GM12873 (cell line): ENCODE data around the gene CACNA1C.

Experiments used
- TF ChIP-seq, protein P1 (sequence below): IDR thresholded peaks from 2 replicates; pipeline ENCODE4 v1.5.1; 2012; ENCODE audit warnings: low read depth, mild to moderate bottlenecking, moderate library complexity, low read length, control low read depth; ENCODE audit not compliant: insufficient read depth; ENCODE audit errors: missing control alignments

Gene CACNA1C

DNA sequence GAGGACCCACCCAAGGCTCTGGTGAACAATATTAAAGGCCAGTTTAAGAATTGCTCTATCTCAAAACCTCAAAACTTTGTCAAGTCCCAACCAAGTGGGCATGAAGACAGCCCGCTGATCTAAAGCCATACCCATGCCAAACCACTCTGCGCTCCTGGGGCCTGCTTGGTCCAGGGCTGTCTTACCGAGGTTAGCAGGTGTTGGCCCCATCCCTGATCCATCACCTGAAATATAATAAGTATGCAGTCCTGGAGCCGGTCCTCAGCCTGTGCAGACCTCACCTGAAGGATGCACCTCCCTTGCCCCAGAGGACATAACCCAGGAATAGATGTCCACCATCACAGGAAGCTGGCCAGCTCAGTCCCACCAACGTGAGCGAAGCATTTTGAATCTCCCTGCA is 543.7 kb downstream of the CACNA1C start:
- TF ChIP-seq, protein P1, sequence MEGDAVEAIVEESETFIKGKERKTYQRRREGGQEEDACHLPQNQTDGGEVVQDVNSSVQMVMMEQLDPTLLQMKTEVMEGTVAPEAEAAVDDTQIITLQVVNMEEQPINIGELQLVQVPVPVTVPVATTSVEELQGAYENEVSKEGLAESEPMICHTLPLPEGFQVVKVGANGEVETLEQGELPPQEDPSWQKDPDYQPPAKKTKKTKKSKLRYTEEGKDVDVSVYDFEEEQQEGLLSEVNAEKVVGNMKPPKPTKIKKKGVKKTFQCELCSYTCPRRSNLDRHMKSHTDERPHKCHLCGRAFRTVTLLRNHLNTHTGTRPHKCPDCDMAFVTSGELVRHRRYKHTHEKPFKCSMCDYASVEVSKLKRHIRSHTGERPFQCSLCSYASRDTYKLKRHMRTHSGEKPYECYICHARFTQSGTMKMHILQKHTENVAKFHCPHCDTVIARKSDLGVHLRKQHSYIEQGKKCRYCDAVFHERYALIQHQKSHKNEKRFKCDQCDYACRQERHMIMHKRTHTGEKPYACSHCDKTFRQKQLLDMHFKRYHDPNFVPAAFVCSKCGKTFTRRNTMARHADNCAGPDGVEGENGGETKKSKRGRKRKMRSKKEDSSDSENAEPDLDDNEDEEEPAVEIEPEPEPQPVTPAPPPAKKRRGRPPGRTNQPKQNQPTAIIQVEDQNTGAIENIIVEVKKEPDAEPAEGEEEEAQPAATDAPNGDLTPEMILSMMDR: no peak

DNA sequence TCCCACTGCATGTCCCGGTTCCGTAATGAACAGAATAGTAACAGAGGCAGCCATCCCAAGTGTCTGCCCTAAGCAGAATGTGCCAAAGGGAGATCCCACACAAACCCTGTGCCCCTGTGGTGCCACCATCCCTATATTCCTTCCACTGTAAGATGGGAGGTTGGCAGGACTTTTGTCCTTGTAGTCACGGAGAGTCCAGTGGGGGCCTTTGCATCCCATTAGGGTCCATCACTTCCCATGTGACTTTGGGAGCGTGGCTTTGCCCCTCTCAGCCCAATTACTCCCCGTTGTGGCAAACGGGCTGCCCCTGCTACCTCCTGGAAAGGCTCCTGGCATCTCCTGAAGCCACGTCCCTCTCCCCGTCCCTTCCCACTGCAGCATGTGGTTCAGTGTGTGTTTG is 552.5 kb downstream of the CACNA1C start:
- TF ChIP-seq, protein P1: no peak

DNA sequence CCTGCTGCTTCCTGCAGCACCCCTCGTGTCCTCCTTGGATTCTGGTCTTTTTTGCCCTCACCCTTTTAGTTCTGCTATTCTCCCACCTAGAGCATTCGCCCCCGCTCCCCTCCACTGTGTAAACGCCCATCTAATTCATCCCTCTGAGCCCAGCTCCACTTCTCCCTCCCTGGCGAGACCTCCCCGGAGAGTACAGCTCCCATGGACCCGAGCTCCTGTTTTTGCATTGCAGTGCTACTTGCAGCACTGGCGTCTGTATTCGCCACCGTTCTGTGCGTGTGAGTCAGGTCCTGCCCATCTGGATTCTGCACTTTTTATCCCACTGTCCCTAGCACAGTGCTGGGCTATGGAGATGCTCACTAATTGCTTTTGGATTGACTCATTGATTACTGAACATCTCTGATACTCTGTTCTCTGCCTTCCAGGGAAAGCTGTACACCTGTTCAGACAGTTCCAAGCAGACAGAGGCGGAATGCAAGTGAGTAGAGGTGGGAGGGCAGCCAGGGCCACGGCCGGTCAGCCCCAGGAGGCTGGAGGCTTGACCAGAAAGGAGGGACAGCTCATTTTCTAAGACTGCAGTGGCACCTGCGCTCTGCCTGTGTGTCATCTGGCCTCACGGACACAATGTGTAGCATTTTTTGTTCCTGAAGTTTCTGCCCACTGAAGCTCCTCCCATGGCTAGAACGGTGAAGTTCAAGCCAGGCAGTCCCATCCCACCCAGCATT is 553.6 kb downstream of the CACNA1C start:
- TF ChIP-seq, protein P1: no peak

DNA sequence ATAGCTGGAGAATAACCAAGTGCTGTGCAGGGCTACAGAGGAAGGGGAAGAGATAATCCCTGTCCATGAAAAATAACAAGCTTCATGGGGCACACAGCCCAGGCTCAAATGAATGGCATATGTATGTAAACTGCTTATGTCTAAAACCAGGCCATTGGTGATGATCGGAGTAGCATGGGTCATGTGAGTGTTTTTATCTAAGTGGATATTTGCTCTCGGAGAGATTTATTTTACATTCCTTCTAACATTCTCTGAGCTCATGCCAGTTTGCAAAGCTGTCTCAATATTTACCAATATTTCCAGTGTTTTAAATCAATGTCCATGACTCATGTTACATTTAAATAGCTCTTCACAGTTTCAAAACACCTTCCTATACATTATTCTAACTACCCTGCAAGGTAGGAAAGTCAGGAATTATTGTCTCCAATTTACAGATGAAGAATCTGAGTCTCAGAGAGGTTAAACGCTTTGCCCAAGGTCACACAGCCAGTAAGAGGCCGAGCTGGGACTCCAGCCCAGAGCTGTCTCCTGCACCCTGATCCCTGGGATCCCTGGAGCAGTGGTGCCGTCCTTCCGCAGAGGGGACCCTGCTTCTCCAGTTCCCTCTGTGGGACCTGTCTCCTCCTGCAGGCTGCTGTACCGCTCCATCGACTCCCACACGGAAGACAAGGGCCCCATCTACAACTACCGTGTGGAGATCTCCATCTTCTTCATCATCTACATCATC is 555.3 kb downstream of the CACNA1C start:
- TF ChIP-seq, protein P1: no peak

DNA sequence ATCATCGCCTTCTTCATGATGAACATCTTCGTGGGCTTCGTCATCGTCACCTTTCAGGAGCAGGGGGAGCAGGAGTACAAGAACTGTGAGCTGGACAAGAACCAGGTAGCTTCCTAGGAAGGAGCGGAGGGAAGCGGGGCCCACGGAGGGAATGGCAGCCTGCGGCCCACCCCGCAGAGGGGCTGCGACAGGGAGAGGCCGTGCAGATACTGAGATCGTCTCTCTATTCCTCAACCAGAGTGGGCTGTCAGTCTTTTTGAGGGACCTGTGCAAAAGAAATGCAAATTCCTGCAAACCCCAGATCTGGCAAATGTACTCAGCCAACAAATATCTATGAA is 555.8 kb downstream of the CACNA1C start:
- TF ChIP-seq, protein P1: no peak

DNA sequence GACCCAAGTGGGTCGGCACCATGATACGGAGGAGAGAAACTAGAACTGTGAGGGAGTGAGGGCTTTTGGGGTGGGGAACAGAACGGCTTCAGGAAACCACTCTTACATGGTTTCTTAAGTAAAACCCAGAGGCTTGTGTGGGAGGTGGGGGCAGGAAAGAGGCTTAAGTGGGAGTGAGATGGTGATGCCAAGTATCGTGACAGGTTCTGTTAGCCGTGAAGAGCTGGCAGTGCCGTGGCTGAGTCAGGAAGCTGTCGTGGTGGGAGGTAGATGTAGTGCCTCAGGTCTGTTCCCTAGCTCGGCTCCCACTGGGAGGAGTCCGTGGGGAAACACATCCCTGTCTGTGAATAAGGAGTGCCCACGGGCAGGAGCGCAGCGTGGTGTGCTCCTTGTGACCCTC is 556.2 kb downstream of the CACNA1C start:
- TF ChIP-seq, protein P1: no peak

DNA sequence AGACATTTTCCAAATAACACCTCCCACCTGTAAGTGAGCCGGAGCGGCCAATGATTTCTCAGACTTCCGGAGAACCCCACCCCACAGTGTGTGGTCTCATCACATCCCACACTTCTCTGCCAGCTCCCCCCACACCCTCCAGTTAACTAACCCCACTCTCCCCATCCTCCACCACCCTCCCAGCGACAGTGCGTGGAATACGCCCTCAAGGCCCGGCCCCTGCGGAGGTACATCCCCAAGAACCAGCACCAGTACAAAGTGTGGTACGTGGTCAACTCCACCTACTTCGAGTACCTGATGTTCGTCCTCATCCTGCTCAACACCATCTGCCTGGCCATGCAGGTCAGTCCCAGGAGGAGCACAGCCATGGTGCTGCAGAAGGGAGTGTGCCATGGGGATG is 557.6 kb downstream of the CACNA1C start:
- TF ChIP-seq, protein P1: no peak
